ENCODE data around the gene SPRN.

- no peak for TF ChIP-seq CTCF (IDR thresholded peaks at IDR 0.05)
- TF ChIP-seq POLR2A (IDR thresholded peaks at IDR 0.05) = no peak
- TF ChIP-seq POLR2AphosphoS5 (IDR thresholded peaks at IDR 0.05) = no peak
- TF ChIP-seq EP300 (IDR thresholded peaks at IDR 0.05) = no peak
Observed at GRCh38 chr10:133418289-133418993, 6.0 kb downstream of the SPRN start.

Measured in upper lobe of left lung (tissue), 4 donors.